Measurements from ENCODE around the gene TXN2.

DNA sequence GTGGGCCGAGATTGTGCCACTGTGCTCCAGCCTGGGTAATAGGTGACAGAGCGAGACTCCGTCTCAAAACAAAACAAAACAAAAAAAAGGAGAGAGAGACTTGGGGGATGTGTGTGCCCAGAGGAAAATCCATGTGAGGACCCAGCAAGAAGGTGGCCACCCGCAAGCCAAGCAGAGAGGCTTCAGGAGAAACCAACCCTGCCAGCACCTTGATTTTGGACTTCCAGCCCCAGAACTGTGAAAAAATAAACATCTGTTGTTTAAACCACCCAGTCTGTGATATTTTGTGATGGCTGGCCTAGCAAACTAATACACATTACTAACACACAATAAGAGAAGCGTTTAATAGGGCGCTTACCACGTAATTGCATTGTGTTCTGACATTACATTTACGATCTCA, 21.2 kb downstream of the TXN2 start:
- TF ChIP-seq, protein P1, sequence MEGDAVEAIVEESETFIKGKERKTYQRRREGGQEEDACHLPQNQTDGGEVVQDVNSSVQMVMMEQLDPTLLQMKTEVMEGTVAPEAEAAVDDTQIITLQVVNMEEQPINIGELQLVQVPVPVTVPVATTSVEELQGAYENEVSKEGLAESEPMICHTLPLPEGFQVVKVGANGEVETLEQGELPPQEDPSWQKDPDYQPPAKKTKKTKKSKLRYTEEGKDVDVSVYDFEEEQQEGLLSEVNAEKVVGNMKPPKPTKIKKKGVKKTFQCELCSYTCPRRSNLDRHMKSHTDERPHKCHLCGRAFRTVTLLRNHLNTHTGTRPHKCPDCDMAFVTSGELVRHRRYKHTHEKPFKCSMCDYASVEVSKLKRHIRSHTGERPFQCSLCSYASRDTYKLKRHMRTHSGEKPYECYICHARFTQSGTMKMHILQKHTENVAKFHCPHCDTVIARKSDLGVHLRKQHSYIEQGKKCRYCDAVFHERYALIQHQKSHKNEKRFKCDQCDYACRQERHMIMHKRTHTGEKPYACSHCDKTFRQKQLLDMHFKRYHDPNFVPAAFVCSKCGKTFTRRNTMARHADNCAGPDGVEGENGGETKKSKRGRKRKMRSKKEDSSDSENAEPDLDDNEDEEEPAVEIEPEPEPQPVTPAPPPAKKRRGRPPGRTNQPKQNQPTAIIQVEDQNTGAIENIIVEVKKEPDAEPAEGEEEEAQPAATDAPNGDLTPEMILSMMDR (conservative IDR thresholded peaks at IDR 0.05 in 1 of 2, IDR thresholded peaks at IDR 0.05 in 1 of 2; ENCODE audit: extremely low read depth in 1 of 2, insufficient read depth in 1 of 2, low read depth in 1 of 2, low read length in 2 of 2): no peak
- TF ChIP-seq EZH2 (IDR thresholded peaks at IDR 0.05; ENCODE audit: borderline replicate concordance, low read length): no peak
